IMR-90 (cell line): ENCODE measurements around the gene LCA5.

Experiments
- BHLHE40 ChIP-seq: fragments of 150-350 bp; IDR thresholded peaks from 2 replicates; pipeline ENCODE4 v1.6.1; 2016; ENCODE audit warnings: mild to moderate bottlenecking, low read depth, low read length
- CEBPB ChIP-seq: IDR thresholded peaks from 2 replicates; pipeline ENCODE4 v1.6.1; 2012; ENCODE audit warnings: low read depth, low read length, improper control_type of control experiment
- CHD1 ChIP-seq: IDR thresholded peaks from 2 replicates; pipeline ENCODE4 v1.6.1; 2012; ENCODE audit warnings: low read depth, low read length, improper control_type of control experiment
- CTCF ChIP-seq: conservative IDR thresholded peaks from 2 replicates; pipeline ENCODE4 v1.5.1; 2012; ENCODE audit warnings: mild to moderate bottlenecking, low read depth, low read length, improper control_type of control experiment
- FOS ChIP-seq: fragments of 150-350 bp; IDR thresholded peaks from 2 replicates; pipeline ENCODE4 v1.6.1; 2016; ENCODE audit warnings: low read depth, low read length
- MAFK ChIP-seq: IDR thresholded peaks from 2 replicates; pipeline ENCODE4 v1.6.1; 2012; ENCODE audit warnings: low read depth, low read length, improper control_type of control experiment
- MXI1 ChIP-seq: IDR thresholded peaks from 2 replicates; pipeline ENCODE4 v1.6.1; 2012; ENCODE audit warnings: low read depth, mild to moderate bottlenecking, low read length, moderate library complexity, borderline replicate concordance
- POLR2A ChIP-seq: IDR thresholded peaks from 2 replicates; pipeline ENCODE4 v1.6.1; 2012; ENCODE audit warnings: mild to moderate bottlenecking, low read depth, low read length
- RAD21 ChIP-seq: IDR thresholded peaks from 2 replicates; pipeline ENCODE4 v1.6.1; 2012; ENCODE audit warnings: low read length, improper control_type of control experiment
- RCOR1 ChIP-seq: IDR thresholded peaks from 2 replicates; pipeline ENCODE4 v1.6.1; 2012; ENCODE audit warnings: mild to moderate bottlenecking, low read length, improper control_type of control experiment; ENCODE audit not compliant: insufficient replicate concordance
- RFX5 ChIP-seq: IDR thresholded peaks from 2 replicates; pipeline ENCODE4 v1.8.0; 2012; ENCODE audit warnings: low read depth, mild to moderate bottlenecking, low read length, moderate library complexity
- SMC3 ChIP-seq: fragments of 150-350 bp; IDR thresholded peaks from 2 replicates; pipeline ENCODE4 v1.6.1; 2016; ENCODE audit warnings: low read depth, mild to moderate bottlenecking, antibody characterized with exemption, low read length, moderate library complexity
- TF ChIP-seq, protein P1 (sequence below): fragments of 150-350 bp; IDR thresholded peaks from 2 replicates; pipeline ENCODE4 v1.6.1; 2017; ENCODE audit warnings: mild to moderate bottlenecking, antibody characterized with exemption, low read length, low read depth

DNA sequence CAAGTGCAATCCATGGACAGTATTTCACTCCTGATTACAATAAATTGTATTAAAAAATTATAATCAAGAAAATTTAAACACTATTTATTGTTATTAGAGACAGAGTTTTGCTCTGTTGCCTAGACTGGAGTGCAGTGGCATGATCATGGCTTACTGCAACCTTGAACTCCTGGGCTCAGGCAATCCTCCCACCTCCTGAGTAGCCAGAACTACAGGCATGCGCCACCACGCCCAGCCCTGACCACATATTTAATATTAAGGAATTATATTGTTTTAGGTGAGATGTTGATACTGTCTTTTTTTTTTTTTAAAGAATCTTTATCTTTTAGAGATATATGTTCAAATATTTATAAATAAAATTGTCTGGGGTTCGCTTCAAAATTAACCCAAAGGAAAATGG lies 14.6 kb downstream of the LCA5 start:
- TF ChIP-seq CTCF = no peak
- TF ChIP-seq MAFK = no peak
- no peak for TF ChIP-seq RAD21
- TF ChIP-seq RCOR1 = no peak
- no peak for TF ChIP-seq BHLHE40
- no peak for TF ChIP-seq FOS
- TF ChIP-seq POLR2A = no peak
- no peak for TF ChIP-seq SMC3
- no peak for TF ChIP-seq RFX5
- TF ChIP-seq, protein P1, sequence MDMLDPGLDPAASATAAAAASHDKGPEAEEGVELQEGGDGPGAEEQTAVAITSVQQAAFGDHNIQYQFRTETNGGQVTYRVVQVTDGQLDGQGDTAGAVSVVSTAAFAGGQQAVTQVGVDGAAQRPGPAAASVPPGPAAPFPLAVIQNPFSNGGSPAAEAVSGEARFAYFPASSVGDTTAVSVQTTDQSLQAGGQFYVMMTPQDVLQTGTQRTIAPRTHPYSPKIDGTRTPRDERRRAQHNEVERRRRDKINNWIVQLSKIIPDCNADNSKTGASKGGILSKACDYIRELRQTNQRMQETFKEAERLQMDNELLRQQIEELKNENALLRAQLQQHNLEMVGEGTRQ = no peak
- TF ChIP-seq CHD1 = no peak
- TF ChIP-seq CEBPB = no peak
- TF ChIP-seq MXI1 = no peak
